Heart left ventricle (tissue), 13 donors: Measurements from ENCODE around the gene CRY1.

ENCODE experiments used
- POLR2A ChIP-seq, 2 donors: fragments of 450-650 bp; IDR thresholded peaks; one replicate each; pipeline ENCODE4 v1.6.1; 2017; ENCODE audit warnings: antibody characterized with exemption in 2 of 2, mild to moderate bottlenecking in 2 of 2, moderate library complexity in 2 of 2
- TF ChIP-seq, protein P1 (sequence below), 12 donors: fragments of 200-600 bp; sonication (generic) in 4 of 12; IDR thresholded peaks; one replicate each; pipeline versions ENCODE4 v1.5.0 to v1.8.0; 2018 to 2022; ENCODE audit warnings: antibody characterized with exemption in 12 of 12, mild to moderate bottlenecking in 5 of 12
- donor health status: ischemic (EF 13 %, LVEDD 7.1; RV severe dilation, severe dysfunction).
- donor health status: DM: no; HTN: yes; CAD: no.
- donor health status: DM: no; HTN: no; CAD: no.
- donor health status: ischemic (EF 25% LVEDD 6.9; RV normal size, moderate dysfunction).
- donor health status: ischemic (EF 25% LVEDD 5.7; RV mildly dilated, moderate dysfunction).
- donor health status: ischemic (EF 35%, LVEDD 5.7; RV mildly dilated, moderate dysfunction).
- donor health status: nonischemic (EF 11% LVEDD 7.7; RV severe dilation, severe dysfunction).
- donor health status: DM: yes; HTN: yes; CAD: no.
- donor health status: PGD.
- donor health status: ischemic (EF 29% LVEDD 5.4; RV normal size, mild dysfunction).
- donor health status: nonischemic (EF 23%, LVEDD 6.1; RV moderate dilation, normal function).

GRCh38 chr12:107096571-107096970 lies 3.2 kb upstream of the CRY1 start:
- TF ChIP-seq POLR2A (IDR thresholded peaks at IDR 0.05) = no peak
- TF ChIP-seq, protein P1, sequence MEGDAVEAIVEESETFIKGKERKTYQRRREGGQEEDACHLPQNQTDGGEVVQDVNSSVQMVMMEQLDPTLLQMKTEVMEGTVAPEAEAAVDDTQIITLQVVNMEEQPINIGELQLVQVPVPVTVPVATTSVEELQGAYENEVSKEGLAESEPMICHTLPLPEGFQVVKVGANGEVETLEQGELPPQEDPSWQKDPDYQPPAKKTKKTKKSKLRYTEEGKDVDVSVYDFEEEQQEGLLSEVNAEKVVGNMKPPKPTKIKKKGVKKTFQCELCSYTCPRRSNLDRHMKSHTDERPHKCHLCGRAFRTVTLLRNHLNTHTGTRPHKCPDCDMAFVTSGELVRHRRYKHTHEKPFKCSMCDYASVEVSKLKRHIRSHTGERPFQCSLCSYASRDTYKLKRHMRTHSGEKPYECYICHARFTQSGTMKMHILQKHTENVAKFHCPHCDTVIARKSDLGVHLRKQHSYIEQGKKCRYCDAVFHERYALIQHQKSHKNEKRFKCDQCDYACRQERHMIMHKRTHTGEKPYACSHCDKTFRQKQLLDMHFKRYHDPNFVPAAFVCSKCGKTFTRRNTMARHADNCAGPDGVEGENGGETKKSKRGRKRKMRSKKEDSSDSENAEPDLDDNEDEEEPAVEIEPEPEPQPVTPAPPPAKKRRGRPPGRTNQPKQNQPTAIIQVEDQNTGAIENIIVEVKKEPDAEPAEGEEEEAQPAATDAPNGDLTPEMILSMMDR (IDR thresholded peaks at IDR 0.05) = no peak
